ENCODE results near the gene CSDE1.

Gene CSDE1

DNA sequence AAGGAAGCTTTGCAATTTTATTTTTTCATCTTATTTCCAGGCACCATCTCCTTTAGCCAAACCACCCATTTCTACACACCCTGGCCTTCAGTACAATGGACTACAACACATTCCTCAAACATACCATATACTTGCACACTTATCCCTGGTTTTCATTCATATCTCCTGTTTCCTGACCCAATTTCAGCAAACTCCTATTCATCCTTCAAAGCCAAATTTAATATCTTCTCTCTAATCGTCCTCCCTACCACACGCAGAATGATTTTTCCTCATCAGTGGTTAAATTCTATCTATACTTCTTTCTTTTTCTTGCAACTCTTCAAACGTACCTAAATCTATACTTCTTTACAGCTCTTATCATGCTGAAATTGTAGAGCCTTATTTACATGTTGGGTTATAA lies 90.8 kb downstream of the CSDE1 start:
- Histone ChIP-seq H3K9ac (no peak overlapping the region), H3K79me2 (no peaks in the 10 kb centered on the region), H3K36me3 (ENCODE audit: control insufficient read depth, insufficient read depth, low read length) (no peaks in the 10 kb centered on the region), H3K27ac (no peak overlapping the region), H3K27me3 (ENCODE audit: control insufficient read depth, insufficient read depth, low read length) (no peaks in the 10 kb centered on the region), H3K4me2 (ENCODE audit: low read length) (no peak overlapping the region), H3K9me3 (ENCODE audit: control insufficient read depth, low read length) (no peaks in the 10 kb centered on the region), H3K4me3 (ENCODE audit: low read depth, low read length) (no peak overlapping the region), H3K4me1 (no peaks in the 10 kb centered on the region), H2AFZ (no peak overlapping the region)
- TF ChIP-seq, protein P1, sequence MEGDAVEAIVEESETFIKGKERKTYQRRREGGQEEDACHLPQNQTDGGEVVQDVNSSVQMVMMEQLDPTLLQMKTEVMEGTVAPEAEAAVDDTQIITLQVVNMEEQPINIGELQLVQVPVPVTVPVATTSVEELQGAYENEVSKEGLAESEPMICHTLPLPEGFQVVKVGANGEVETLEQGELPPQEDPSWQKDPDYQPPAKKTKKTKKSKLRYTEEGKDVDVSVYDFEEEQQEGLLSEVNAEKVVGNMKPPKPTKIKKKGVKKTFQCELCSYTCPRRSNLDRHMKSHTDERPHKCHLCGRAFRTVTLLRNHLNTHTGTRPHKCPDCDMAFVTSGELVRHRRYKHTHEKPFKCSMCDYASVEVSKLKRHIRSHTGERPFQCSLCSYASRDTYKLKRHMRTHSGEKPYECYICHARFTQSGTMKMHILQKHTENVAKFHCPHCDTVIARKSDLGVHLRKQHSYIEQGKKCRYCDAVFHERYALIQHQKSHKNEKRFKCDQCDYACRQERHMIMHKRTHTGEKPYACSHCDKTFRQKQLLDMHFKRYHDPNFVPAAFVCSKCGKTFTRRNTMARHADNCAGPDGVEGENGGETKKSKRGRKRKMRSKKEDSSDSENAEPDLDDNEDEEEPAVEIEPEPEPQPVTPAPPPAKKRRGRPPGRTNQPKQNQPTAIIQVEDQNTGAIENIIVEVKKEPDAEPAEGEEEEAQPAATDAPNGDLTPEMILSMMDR (IDR thresholded peaks at IDR 0.05): no peak
